Measurements from ENCODE around the gene PLA2G4D. TPM values are rescaled to one million over a fixed set of nuclear protein-coding genes. Genes with fewer than 3 reads are reported as not detected.

The PLA2G4D gene
- total RNA-seq, 5 donors from 2014 or later (not counting 1 experiment from before 2014, with no cell fraction given), result not detected

DNA sequence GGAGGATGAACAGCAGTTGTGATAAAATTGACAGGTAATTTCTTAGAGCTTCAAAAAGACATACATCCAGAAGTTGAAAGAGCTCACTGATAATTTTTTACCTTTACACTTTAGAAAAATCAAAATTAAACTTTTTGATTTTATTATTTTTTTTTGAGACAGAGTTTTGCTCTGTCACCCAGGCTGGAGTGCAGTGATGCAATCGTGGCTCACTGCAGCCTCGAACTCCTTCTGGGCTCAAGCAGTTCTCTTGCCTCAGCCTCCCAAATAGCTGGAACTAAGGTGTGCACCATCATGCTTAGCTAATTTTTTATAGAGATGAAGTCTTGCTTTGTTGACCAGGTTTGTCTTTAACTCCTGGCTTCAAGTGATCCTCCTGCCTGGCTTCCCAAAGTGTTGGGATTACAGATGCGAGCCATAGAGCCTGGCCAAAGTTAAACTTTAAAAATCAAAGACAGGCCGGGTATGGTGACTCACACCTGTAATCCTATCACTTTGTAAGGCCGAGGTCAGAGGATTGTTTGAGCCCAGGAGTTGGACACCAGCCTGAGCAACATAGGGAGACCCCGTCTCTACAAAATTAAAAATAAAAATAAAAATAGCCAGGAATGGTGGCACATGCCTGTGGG is 40.4 kb upstream of the PLA2G4D start:
- H3K4me1 Mint-ChIP-seq, result peaks cover 0 to 6% (median 2%) of the 10 kb centered on the region in 3 donors
- WGBS (ENCODE audit: insufficient coverage), result 97% methylated on average over 3 of the region's 6 CpGs
- peak in 1 of 35 experiments; percentile 1 for DNase-seq

DNA sequence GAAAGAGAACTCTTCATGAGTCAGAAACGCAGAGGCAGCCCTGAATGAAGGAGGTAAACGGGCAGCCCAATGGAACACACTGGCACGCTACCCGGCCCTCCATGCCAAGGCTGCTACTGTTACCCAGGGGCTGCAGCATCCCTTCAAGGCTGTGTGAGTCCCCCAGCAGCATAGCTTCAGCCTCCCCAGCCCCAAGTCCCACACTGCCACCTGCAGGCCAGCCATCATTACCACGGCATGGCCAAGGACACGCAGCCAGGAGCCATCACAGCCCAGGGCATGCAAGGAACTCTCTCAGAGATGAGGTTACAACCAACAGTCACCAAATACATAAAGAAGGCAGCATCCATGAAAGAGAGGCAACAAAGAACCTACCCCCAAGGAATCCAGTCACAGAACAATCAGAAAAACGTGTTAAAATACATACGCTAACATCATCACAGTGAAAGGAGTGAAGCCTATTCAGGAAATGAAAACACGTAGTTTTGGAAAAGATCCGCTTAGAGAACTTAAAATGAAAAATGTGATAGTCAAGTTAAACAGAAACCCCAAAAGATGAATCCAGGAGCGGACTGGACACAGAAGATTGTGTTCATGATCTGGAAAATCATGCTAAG is 39.6 kb upstream of the PLA2G4D start:
- DNase-seq (peak in 30 of 35 experiments; percentile 13 to 50 (median 33)), ATAC-seq (replicated peaks in 1 of 4) (peak in 3 of 4 experiments; percentile 50 to 54 (median 50))
- Histone ChIP-seq H3K27me3 (replicated peaks in 1 of 2; ENCODE audit: control insufficient read depth in 2 of 2, extremely low read depth in 1 of 2, insufficient read depth in 2 of 2, low read length in 1 of 2) (peaks cover 0 to 29% of the 10 kb centered on the region in 2 experiments), H3K4me1 (ENCODE audit: control insufficient read depth in 1 of 2, extremely low read depth in 1 of 2, insufficient read depth in 2 of 2, low read length in 2 of 2) (no peaks in the 10 kb centered on the region), H3K4me3 (ENCODE audit: control insufficient read depth in 1 of 2, extremely low read depth in 1 of 2, low read length in 1 of 2) (no peak overlapping the region), H3K27ac (ENCODE audit: low read length) (no peak overlapping the region), H3K9me3 (no peaks in the 10 kb centered on the region), H3K36me3 (ENCODE audit: control insufficient read depth in 2 of 2, extremely low read depth in 1 of 2, insufficient read depth in 1 of 2, low read length in 1 of 2) (no peaks in the 10 kb centered on the region)
- peaks cover 5 to 20% of the 10 kb centered on the region in 2 donors for H3K27me3 Mint-ChIP-seq
- H3K27ac Mint-ChIP-seq, result no peak overlapping the region
- no peaks in the 10 kb centered on the region for H3K9me3 Mint-ChIP-seq
- no peaks in the 10 kb centered on the region for H3K36me3 Mint-ChIP-seq
- H3K4me1 Mint-ChIP-seq, result peaks cover 0 to 6% (median 2%) of the 10 kb centered on the region in 3 donors
- CTCF ChIA-PET, result interaction anchor here in 1 of 2 donors (0.6 kb wide), 1 partner anchor 1266 kb away, joined by 3 read pairs; no protein-coding TSS in a partner anchor
- POLR2A ChIA-PET, result no interaction called here
- H3K4me3 Mint-ChIP-seq, result no peak overlapping the region
- WGBS (ENCODE audit: insufficient coverage), result 64% methylated on average over 8 of the region's 11 CpGs

More for the DNA sequence above, 40.4 kb upstream of the PLA2G4D start:
- Mint-ChIP-seq H3K36me3 (no peaks in the 10 kb centered on the region), H3K27me3 (peaks cover 2 to 14% of the 10 kb centered on the region in 2 donors), H3K27ac (no peak overlapping the region), H3K4me3 (no peak overlapping the region), H3K9me3 (no peaks in the 10 kb centered on the region)
- H3K27ac ChIP-seq (ENCODE audit: low read length), result no peak overlapping the region
- ChIA-PET POLR2A (interaction anchor here in 1 of 2 donors (0.5 kb wide), 1 partner anchor 132 kb away, joined by 3 read pairs; no protein-coding TSS in a partner anchor), CTCF (no interaction called here)
- H3K27me3 ChIP-seq (replicated peaks in 1 of 2; ENCODE audit: control insufficient read depth in 2 of 2, extremely low read depth in 1 of 2, insufficient read depth in 2 of 2, low read length in 1 of 2), result peaks cover 0 to 29% of the 10 kb centered on the region in 2 experiments
- H3K4me3 ChIP-seq (ENCODE audit: control insufficient read depth in 1 of 2, extremely low read depth in 1 of 2, low read length in 1 of 2), result no peak overlapping the region
- ATAC-seq (replicated peaks in 1 of 4), result no peak
- no peaks in the 10 kb centered on the region for H3K4me1 ChIP-seq (ENCODE audit: control insufficient read depth in 1 of 2, extremely low read depth in 1 of 2, insufficient read depth in 2 of 2, low read length in 2 of 2)
- no peaks in the 10 kb centered on the region for H3K9me3 ChIP-seq
- no peaks in the 10 kb centered on the region for H3K36me3 ChIP-seq (ENCODE audit: control insufficient read depth in 2 of 2, extremely low read depth in 1 of 2, insufficient read depth in 1 of 2, low read length in 1 of 2)

DNA sequence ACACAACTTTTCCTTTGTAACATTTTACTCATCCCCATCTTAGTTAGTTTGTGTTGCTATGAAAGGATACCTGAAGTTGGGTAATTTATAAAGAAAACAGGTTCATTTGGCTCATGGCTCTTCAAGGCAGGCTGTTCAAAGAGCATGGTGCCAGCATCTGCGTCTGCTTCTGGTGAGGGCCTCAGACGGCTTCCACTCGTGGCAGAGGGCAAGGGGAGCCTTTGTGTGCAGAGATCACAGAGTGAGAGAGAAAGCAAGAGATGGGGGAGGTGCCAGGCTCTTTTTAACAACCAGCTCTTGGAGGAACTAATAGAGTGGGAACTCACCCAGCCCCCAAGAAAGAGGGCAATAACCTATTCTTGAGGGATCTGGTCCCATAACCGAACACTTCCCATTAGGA is 39.0 kb upstream of the PLA2G4D start:
- no peak for ATAC-seq (replicated peaks in 1 of 4)
- no peaks in the 10 kb centered on the region for H3K9me3 Mint-ChIP-seq

DNA sequence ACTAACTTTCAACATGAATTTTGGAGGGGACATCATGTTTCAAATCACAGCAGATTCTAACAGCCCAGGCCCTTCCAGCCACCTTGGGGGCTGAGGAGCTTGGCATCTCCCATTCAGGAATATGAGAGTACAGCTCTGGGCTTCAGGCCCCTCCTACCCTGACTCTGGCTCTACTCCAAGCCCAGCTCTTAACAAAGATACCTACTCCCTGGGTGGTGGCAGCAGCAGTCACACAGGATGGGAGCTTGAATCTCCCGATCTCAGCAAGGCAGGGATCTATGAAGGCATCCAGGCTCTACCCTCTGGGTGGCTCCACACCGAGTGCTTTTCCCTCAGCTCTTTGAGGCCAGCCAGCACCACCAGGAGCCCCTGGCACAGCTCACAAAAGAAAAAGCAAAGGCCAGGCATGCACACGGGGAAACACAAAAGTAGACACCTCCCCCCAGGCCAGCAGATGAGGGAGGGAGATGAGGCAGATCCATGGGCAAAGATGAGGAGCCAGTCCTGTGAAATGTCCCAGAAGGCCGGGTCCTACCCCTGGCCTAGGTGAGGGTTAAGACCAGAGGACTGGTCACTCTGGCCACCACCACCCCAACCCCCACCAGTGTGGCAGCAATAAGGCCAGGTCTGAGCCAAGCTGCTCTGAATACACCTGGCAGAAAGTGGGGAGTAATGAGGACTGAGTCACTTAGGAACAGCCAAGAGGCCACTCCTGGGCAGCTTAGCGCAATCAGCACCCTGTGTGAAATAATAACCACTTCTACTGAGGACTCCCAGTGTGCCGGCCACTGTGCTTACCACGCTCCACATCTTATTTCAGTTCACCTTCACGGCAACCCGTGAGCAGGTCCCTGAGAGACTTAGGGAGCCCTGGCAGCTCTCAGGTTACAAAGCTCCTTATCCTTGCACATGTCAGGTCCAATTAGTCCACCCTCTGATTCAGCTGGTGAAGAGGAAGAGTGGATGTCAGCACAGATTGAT is 37.8 kb upstream of the PLA2G4D start:
- H3K4me3 Mint-ChIP-seq, result no peak overlapping the region
- no peaks in the 10 kb centered on the region for H3K9me3 Mint-ChIP-seq
- H3K27ac Mint-ChIP-seq, result no peak overlapping the region
- H3K4me1 Mint-ChIP-seq, result no peaks in the 10 kb centered on the region
- Histone ChIP-seq H3K9me3 (no peaks in the 10 kb centered on the region), H3K36me3 (ENCODE audit: control insufficient read depth in 2 of 2, extremely low read depth in 1 of 2, insufficient read depth in 1 of 2, low read length in 1 of 2) (no peaks in the 10 kb centered on the region), H3K4me3 (ENCODE audit: control insufficient read depth in 1 of 2, extremely low read depth in 1 of 2, low read length in 1 of 2) (no peak overlapping the region), H3K27me3 (replicated peaks in 1 of 2; ENCODE audit: control insufficient read depth in 2 of 2, extremely low read depth in 1 of 2, insufficient read depth in 2 of 2, low read length in 1 of 2) (peaks cover 0 to 34% of the 10 kb centered on the region in 2 experiments), H3K27ac (ENCODE audit: low read length) (no peak overlapping the region), H3K4me1 (ENCODE audit: control insufficient read depth in 1 of 2, extremely low read depth in 1 of 2, insufficient read depth in 2 of 2, low read length in 2 of 2) (no peaks in the 10 kb centered on the region)
- H3K27me3 Mint-ChIP-seq, result peaks cover 10 to 21% of the 10 kb centered on the region in 2 donors
- no peaks in the 10 kb centered on the region for H3K36me3 Mint-ChIP-seq
- ChIA-PET CTCF (no interaction called here), POLR2A (no interaction called here)
- DNase-seq, result no peak
- no peak for ATAC-seq (replicated peaks in 1 of 4)
- WGBS (ENCODE audit: insufficient coverage), result 79% methylated on average over 7 of the region's 9 CpGs

More for the DNA sequence above, 39.0 kb upstream of the PLA2G4D start:
- H3K4me3 ChIP-seq (ENCODE audit: control insufficient read depth in 1 of 2, extremely low read depth in 1 of 2, low read length in 1 of 2), result no peak overlapping the region
- POLR2A ChIA-PET, result no interaction called here
- no peaks in the 10 kb centered on the region for H3K36me3 ChIP-seq (ENCODE audit: control insufficient read depth in 2 of 2, extremely low read depth in 1 of 2, insufficient read depth in 1 of 2, low read length in 1 of 2)
- peaks cover 5 to 21% of the 10 kb centered on the region in 2 donors for H3K27me3 Mint-ChIP-seq
- no peaks in the 10 kb centered on the region for H3K36me3 Mint-ChIP-seq
- CTCF ChIA-PET, result interaction anchor here in 1 of 2 donors (0.6 kb wide), 1 partner anchor 1265 kb away, joined by 3 read pairs; no protein-coding TSS in a partner anchor
- no peak overlapping the region for H3K4me3 Mint-ChIP-seq
- no peaks in the 10 kb centered on the region for H3K9me3 ChIP-seq
- no peak overlapping the region for H3K27ac ChIP-seq (ENCODE audit: low read length)
- H3K27ac Mint-ChIP-seq, result no peak overlapping the region
- DNase-seq, result no peak
- 70% methylated on average over 2 of the region's 4 CpGs for WGBS (ENCODE audit: insufficient coverage)
- no peaks in the 10 kb centered on the region for H3K4me1 ChIP-seq (ENCODE audit: control insufficient read depth in 1 of 2, extremely low read depth in 1 of 2, insufficient read depth in 2 of 2, low read length in 2 of 2)
- peaks cover 0 to 31% of the 10 kb centered on the region in 2 experiments for H3K27me3 ChIP-seq (replicated peaks in 1 of 2; ENCODE audit: control insufficient read depth in 2 of 2, extremely low read depth in 1 of 2, insufficient read depth in 2 of 2, low read length in 1 of 2)
- H3K4me1 Mint-ChIP-seq, result peaks cover 0 to 6% (median 2%) of the 10 kb centered on the region in 3 donors

DNA sequence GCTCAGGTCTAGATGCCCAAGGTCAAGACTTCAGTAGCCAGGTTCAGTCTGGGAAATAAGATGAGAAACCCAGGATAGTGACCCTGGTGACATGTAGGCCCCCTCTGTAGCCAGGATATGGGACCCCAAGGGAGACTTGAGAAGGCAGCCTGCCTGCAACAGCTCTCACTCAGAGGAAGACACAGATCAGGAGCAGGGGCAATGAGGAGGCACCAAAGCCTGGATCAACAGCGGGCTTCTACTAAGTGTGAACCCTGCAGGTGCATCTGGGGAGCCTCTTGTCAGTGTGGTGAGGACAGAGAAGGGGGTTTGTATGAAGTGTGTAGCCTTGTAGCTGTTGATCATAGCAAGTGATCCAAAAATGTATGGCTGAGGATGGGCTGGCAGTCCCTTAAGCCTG is 36.6 kb upstream of the PLA2G4D start:
- H3K9me3 ChIP-seq, result no peaks in the 10 kb centered on the region
- ChIA-PET POLR2A (no interaction called here), CTCF (no interaction called here)
- WGBS (ENCODE audit: insufficient coverage), result 88% methylated on average over 1 of the region's 1 CpG
- H3K4me3 ChIP-seq (ENCODE audit: control insufficient read depth in 1 of 2, extremely low read depth in 1 of 2, low read length in 1 of 2), result no peak overlapping the region
- Mint-ChIP-seq H3K27me3 (peaks cover 10 to 21% of the 10 kb centered on the region in 2 donors), H3K4me1 (no peaks in the 10 kb centered on the region), H3K9me3 (no peaks in the 10 kb centered on the region), H3K4me3 (no peak overlapping the region), H3K27ac (no peak overlapping the region), H3K36me3 (no peaks in the 10 kb centered on the region)
- no peaks in the 10 kb centered on the region for H3K4me1 ChIP-seq (ENCODE audit: control insufficient read depth in 1 of 2, extremely low read depth in 1 of 2, insufficient read depth in 2 of 2, low read length in 2 of 2)
- peaks cover 0 to 31% of the 10 kb centered on the region in 2 experiments for H3K27me3 ChIP-seq (replicated peaks in 1 of 2; ENCODE audit: control insufficient read depth in 2 of 2, extremely low read depth in 1 of 2, insufficient read depth in 2 of 2, low read length in 1 of 2)
- no peak for DNase-seq
- no peak overlapping the region for H3K27ac ChIP-seq (ENCODE audit: low read length)
- H3K36me3 ChIP-seq (ENCODE audit: control insufficient read depth in 2 of 2, extremely low read depth in 1 of 2, insufficient read depth in 1 of 2, low read length in 1 of 2), result no peaks in the 10 kb centered on the region
- no peak for ATAC-seq (replicated peaks in 1 of 4)

Measured in T-cell (primary cell).